ENCODE results near the gene PRRX1.

DNA sequence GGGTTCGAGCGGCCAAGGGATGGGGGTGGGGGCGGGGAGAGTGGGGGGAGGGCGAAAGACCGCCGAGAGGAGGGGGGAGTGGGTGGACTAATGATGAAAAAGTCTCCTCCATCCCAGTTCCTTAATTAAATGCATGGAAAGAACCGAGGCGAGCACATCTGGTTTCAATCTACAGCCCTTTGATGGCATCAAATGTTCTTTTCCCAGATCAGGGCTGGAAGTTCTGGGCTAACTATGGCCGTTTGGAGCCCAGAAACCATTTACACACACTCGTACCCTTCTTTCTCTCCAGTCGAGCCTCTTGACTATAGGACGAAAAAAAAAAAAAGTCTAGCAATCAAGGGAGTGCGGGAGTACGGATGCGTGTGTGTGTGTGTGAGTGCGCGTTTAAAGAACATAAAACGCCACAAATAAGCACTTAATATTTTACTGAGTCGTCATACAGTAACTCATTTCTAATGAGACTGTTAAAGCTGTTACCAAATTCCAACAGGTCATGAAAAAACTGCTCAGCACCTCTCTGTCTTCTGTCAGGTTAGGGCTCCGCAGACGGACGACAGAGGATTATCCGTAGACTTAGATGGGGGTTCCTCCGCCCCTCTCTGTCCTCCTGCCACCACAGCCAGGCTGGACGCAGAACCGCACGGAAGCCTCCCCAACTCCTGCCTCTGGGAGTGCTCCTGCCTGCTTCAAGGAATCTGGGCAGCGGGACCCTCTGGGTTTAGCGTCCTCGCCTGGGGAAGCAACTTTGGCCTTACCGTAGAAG lies 2.1 kb upstream of the PRRX1 start:
- TF ChIP-seq, protein P1, sequence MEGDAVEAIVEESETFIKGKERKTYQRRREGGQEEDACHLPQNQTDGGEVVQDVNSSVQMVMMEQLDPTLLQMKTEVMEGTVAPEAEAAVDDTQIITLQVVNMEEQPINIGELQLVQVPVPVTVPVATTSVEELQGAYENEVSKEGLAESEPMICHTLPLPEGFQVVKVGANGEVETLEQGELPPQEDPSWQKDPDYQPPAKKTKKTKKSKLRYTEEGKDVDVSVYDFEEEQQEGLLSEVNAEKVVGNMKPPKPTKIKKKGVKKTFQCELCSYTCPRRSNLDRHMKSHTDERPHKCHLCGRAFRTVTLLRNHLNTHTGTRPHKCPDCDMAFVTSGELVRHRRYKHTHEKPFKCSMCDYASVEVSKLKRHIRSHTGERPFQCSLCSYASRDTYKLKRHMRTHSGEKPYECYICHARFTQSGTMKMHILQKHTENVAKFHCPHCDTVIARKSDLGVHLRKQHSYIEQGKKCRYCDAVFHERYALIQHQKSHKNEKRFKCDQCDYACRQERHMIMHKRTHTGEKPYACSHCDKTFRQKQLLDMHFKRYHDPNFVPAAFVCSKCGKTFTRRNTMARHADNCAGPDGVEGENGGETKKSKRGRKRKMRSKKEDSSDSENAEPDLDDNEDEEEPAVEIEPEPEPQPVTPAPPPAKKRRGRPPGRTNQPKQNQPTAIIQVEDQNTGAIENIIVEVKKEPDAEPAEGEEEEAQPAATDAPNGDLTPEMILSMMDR (IDR thresholded peaks at IDR 0.05; ENCODE audit: low read length): no peak
- TF ChIP-seq EZH2 (optimal IDR thresholded peaks at IDR 0.05; ENCODE audit: low read depth, low read length) (no peak), EZH2phosphoT487 (IDR thresholded peaks at IDR 0.05; ENCODE audit: low read length) (no peak)

Measured in MM.1S (cell line).